ENCODE measurements around the gene COL5A1.
"Not testable (repeated sequence)": the region's sequence is repeated elsewhere in the genome, so short reads cannot be mapped to it uniquely, and the experiment has no call there.

The COL5A1 gene

GRCh38 chr9:134838651-134839454 lies 197.2 kb downstream of the COL5A1 start:
- DNase-seq (ENCODE audit: low read depth) = no peak

- no peak for DNase-seq (ENCODE audit: low read depth)
Measured at GRCh38 chr9:134839455-134840125, 198.0 kb downstream of the COL5A1 start.

GRCh38 chr9:134840511-134840910 lies 198.9 kb downstream of the COL5A1 start:
- DNase-seq (ENCODE audit: low read depth) = no peak

- no peak for DNase-seq (ENCODE audit: low read depth)
Measured at GRCh38 chr9:134841180-134841904, 199.7 kb downstream of the COL5A1 start.

GRCh38 chr9:134842321-134842720 lies 200.7 kb downstream of the COL5A1 start:
- no peak for DNase-seq (ENCODE audit: low read depth)

- DNase-seq (ENCODE audit: low read depth) = no peak
Measured at GRCh38 chr9:134843740-134844139, 202.1 kb downstream of the COL5A1 start.

GRCh38 chr9:134844821-134845220 lies 203.2 kb downstream of the COL5A1 start:
- no peak for DNase-seq (ENCODE audit: low read depth)

- DNase-seq (ENCODE audit: low read depth) = no peak
Measured at GRCh38 chr9:134846187-134846586, 204.6 kb downstream of the COL5A1 start.

GRCh38 chr9:134846699-134847098 lies 205.1 kb downstream of the COL5A1 start:
- no peak for DNase-seq (ENCODE audit: low read depth)

- no peak for DNase-seq (ENCODE audit: low read depth)
Measured at GRCh38 chr9:134847138-134847537, 205.5 kb downstream of the COL5A1 start.

- no peak for DNase-seq (ENCODE audit: low read depth)
Measured at GRCh38 chr9:134847752-134848432, 206.3 kb downstream of the COL5A1 start.

GRCh38 chr9:134848504-134848903 lies 206.9 kb downstream of the COL5A1 start:
- no peak for DNase-seq (ENCODE audit: low read depth)

- DNase-seq (ENCODE audit: low read depth) = no peak
Measured at GRCh38 chr9:134850611-134851010, 209.0 kb downstream of the COL5A1 start.

- DNase-seq (ENCODE audit: low read depth) = no peak
Measured at GRCh38 chr9:134851020-134851419, 209.4 kb downstream of the COL5A1 start.

GRCh38 chr9:134852906-134853654 lies 211.5 kb downstream of the COL5A1 start:
- no peak for DNase-seq (ENCODE audit: low read depth)

- no peak for DNase-seq (ENCODE audit: low read depth)
Measured at GRCh38 chr9:134853893-134854292, 212.3 kb downstream of the COL5A1 start.

GRCh38 chr9:134854541-134854981 lies 213.0 kb downstream of the COL5A1 start:
- no peak for DNase-seq (ENCODE audit: low read depth)

GRCh38 chr9:134855231-134855899 lies 213.8 kb downstream of the COL5A1 start:
- DNase-seq (ENCODE audit: low read depth) = no peak

- no peak for DNase-seq (ENCODE audit: low read depth)
Measured at GRCh38 chr9:134855900-134856377, 214.3 kb downstream of the COL5A1 start.

GRCh38 chr9:134857451-134857850 lies 215.8 kb downstream of the COL5A1 start:
- not testable (repeated sequence) for DNase-seq (ENCODE audit: low read depth)

All from stimulated activated CD8-positive, alpha-beta memory T cell treated with anti-CD3 and anti-CD28 coated beads, Interleukin-15, amount 100 ng/mL, for 1 hour (primary cell).